Activated T-cell treated with anti-CD3 and anti-CD28 coated beads for 1 hour (primary cell): ENCODE data around the gene LRRC45.

Experiments
- DNase-seq: peaks from one replicate; pipeline ENCODE4 v3.0.0-alpha.2; 2020; ENCODE audit warnings: low read depth

LRRC45 gene

DNA sequence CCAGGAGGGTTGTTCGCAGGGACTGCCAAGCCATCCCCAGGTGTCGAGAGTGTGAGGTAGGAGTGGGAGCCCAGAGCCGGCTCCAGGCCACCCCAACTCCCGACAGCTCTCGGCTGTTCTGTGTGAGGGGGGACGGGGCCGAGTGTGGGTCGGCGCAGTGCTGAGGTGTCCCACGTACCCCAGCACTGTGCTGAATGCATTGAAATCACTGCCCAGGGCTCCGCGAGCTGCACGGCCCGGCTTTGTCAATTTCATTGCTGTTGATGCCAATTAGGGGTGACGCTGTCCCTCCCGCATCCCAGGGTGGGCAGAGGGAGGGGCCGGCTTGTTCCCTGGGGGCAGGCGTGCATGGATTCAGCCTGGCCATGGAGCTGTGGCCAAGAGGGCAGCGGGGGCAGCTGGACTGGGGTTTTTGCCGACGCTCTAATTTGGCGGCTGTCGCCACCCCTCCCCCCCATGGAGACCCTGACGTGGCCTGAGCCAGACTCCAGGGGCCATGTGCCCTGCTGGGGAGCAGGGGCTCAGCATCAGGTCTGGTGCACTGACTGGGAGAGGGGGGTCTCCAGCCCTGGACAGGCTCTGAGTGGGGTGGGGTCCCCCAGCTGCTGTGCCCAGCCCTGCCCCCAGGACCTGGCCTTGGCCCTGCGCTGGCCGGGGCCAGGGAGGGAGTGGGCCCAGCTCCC, 14.7 kb upstream of the LRRC45 start:
- DNase-seq, result no peak

DNA sequence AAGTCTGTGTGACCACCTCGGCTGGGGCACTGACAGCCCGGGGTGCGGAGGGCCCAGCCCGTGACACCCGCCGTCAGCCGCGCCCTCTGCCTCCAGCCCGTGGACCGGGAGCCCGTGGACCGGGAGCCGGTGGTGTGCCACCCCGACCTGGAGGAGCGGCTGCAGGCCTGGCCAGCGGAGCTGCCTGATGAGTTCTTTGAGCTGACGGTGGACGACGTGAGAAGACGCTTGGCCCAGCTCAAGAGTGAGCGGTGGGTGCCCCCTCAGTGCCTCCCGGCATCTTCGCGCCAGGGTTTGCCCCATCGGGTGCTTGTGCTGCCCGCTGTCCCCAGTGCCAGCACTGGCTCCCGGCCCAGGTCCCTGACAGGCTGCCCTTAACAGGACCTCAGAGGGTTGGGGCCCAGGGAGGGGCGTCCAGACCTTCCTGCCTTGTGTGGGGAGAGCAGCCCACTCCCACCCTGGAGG, 14.1 kb upstream of the LRRC45 start:
- DNase-seq, result no peak

GRCh38 chr17:82009413-82009812, 13.7 kb upstream of the LRRC45 start:
- DNase-seq, result no peak

DNA sequence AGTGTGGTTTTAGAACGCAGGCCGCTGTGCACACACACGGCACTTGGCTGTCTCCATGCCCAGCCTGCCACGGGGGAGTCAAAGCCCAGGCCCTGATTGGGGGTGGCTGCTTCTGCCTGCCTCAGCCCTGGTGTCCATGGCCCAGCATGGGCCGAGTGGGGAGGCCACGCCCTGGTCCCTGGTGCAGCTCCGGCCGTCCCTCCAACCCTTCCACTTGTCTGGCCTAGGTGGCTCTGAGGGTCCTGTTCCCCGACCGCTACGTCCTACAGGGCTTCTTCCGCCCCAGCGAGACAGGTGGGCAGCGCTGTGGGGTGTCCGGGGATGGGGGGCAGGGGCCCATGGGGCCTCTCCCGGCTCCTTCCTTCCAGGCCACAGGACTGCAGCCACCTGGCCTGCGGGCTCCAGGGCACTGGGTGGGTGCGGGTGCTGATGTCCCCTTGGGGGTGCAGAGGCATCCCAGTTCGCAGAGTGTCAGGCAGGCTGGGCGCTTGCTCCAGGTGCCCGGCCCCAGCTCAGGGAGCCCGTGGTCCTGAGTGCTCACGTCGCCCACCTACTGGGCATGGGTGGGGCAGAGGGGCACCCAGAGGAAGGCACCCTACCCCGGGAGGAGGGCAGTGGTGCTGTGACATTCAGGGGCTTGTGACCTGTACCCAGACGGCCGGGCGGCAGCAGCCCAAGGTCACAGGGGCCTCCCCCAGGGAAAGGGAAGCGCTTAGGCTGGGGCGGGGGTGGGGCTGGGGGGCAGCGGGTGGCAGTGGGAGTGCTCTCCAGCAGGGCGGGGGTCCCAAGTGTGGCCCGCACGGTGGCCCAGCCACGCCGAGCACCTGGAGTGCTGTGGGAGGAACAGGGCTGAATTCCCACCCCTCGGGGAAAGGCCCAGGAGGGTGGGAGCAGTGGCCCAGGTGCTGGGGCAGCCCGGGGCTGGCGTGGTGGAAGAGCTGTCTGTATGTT, 12.3 kb upstream of the LRRC45 start:
- no peak for DNase-seq

GRCh38 chr17:82011617-82012187, 11.4 kb upstream of the LRRC45 start:
- no peak for DNase-seq

DNA sequence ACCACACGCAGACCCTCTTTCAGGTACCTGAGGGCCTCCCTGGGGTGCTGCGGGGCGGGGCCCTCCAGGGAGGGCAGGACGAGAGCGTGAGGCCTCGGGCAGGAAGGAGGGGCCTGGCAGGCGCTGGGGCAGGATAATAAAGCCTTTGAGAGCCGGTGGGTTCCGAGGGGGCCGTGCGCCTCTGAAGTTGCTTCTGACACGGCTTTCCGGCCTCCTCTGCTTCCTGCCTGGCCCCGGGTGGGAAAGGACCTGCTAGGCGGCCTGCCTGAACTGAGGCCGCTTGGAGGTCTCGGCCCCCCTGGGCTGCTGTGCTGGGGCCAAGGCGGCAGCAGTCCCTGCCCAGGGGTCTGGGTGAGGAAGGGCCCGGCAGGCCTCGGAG, 10.9 kb upstream of the LRRC45 start:
- DNase-seq, result no peak

DNA sequence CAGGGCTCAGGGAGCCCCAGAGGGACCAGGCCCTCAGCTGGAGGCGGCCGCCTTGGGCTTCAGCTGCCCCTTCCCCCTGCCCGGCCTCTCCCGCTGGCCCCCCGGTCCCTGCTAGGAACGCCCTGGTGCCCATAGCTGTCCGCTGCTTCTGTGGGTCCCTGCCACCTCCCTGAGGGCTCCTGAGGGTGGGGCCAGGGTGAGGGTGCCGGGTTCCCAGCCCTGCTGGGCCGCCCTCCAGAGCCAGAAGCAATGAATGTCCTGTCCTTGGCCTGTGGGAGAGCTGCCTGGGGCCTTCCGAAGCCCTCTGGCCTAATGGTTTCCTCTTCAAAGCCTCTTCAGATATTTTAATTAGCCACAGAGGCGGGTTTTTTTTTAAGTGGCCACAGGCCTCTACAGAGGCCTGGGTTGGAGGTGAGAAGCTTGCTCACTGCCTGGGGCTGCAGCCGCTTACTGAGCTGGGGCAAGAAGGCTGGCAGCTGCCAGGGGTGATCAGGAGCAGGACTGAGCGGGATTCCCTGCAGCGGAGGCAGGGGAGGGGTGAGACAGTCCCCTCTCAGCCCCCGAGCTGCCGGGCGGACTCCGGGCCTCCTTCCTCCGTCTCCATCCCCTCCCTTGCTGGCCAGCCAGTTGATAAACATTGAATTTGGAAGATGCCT, 10.3 kb upstream of the LRRC45 start:
- DNase-seq, result no peak

- DNase-seq, result no peak
Measured at GRCh38 chr17:82013341-82013740, 9.8 kb upstream of the LRRC45 start.

DNA sequence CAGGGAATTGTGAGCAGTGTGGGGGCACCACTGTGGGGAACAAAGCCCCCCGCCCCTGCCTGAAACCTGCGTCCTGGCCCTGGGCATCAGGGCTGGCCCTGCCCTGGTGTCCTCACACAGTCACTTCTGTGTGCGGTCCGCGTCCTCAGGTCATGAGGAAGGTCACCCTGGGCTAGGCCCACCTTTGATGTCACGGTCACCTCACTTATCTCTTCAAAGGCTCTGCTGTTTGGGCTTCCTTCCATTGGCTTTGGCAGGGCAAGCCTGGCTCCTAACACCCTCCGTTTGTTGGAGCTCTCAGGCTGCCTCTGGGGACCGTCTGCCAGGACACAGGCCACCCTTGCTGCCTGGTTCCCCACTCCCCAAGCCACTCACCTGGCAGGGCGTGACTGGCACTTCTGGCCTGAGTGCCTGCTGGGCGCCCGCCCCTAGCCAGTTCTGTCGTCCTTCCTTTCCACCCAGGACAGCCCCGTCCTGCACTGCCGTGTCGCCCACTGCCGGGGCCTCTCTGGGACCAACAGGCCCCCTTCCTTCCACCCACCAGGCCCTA, 9.3 kb upstream of the LRRC45 start:
- DNase-seq, result no peak

DNA sequence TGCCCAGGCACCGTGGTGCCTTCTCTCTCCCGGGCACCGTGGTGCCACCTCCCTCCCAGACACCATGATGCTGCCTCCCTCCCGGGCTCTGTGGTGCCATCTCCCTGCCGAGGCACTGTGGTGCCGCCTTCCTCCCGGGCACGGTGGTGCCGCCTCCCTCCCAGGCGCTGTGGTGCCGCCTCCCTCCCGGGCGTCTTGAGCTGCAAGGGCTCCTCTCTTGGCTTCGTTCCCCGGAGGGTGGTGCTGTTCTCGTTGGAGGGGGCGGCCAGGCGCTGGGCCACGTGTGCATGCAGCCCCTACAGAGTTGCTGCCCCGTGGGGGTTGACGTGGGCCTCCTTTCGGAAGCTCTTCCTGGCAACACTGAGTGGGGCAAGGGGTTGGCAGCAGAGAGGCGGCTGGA, 8.7 kb upstream of the LRRC45 start:
- no peak for DNase-seq

- no peak for DNase-seq
Measured at GRCh38 chr17:82014971-82015310, 8.2 kb upstream of the LRRC45 start.

GRCh38 chr17:82015311-82015971, 7.7 kb upstream of the LRRC45 start:
- no peak for DNase-seq

- no peak for DNase-seq
Measured at GRCh38 chr17:82016061-82016874, 6.8 kb upstream of the LRRC45 start.

DNA sequence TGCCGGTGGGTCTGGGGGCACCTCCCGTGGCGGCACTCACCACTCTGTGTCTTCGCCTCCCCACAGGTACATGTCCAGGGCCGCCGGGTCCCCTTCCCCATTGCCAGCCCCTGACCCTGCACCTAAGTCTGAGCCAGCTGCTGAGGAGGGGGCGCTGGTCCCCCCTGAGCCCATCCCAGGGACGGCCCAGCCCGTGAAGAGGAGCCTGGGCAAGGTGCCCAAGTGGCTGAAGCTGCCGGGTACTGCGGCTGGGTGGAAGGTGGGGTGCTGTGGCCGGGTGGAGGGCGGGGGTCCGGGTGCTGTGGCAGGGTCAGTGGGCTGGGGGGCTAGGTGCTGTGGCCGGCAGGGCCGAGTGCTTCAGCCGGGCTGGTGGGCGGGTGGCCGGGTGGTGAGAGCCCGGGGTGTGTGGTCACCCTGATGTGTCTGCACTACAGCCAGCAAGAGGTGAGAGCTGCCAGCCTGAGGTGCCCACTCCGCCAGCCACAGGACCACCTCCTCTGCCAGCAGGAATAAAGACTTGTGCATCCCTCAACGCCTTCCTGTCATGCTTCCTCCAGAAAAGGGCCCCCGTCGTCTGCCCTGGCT, 6.1 kb upstream of the LRRC45 start:
- no peak for DNase-seq

- no peak for DNase-seq
Measured at GRCh38 chr17:82017612-82018151, 5.4 kb upstream of the LRRC45 start.

GRCh38 chr17:82018152-82018988, 4.7 kb upstream of the LRRC45 start:
- no peak for DNase-seq

GRCh38 chr17:82018989-82019689, 4.0 kb upstream of the LRRC45 start:
- DNase-seq, result no peak
